ENCODE results near the gene RPS16.
A peak's percentile ranks its signal among the peaks of the same experiment; 100 is the strongest.
"Not testable (repeated sequence)": the region's sequence is repeated elsewhere in the genome, so short reads cannot be mapped to it uniquely, and the experiment has no call there.

RPS16 gene

DNA sequence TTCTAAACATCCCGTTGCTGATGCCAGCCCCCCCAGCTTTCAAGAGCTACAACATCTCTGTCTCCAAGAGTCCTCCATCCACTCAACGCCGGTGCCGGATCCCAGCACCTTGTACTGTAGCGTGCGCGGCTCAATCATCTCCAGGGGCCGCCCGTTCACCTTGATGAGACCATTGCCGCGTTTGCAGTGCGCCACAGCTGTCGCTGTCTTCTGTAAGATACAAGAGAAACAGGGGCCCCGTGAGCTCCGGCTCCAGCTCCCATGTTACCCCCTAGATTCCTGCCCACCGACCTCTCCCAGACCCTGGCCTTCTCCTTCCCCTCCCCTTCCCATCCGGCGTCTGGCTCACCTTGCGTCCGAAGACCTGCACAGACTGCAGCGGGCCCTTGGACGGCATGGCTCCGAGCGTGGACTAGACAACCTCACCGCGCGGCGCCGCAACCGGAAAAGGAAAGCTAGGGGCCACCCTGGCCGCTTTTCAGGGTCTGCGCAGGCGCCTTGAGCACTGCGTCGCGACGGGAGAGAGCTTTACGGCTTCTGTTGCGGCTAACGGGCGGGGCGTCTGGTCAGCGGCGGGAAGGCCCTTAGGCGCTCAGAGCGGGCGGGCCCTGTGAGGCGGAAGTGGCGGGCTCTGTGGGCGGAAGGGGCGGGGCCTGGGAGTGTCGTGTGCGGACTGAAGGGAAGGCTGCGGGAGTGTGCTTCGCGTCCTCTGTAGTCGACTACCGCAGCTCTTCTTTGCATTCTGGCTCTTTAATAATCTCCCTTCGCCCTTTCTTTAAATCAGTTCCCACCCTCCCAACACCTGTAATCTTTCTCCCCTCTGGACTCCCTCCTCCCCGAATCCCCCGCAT is at the start of gene RPS16:
TSS of gene RPS16 (minus strand) at position 451 of the 851 bp plus-strand sequence. CDS start at position 397, 54 bp downstream.
- TF ChIP-seq, protein P1, sequence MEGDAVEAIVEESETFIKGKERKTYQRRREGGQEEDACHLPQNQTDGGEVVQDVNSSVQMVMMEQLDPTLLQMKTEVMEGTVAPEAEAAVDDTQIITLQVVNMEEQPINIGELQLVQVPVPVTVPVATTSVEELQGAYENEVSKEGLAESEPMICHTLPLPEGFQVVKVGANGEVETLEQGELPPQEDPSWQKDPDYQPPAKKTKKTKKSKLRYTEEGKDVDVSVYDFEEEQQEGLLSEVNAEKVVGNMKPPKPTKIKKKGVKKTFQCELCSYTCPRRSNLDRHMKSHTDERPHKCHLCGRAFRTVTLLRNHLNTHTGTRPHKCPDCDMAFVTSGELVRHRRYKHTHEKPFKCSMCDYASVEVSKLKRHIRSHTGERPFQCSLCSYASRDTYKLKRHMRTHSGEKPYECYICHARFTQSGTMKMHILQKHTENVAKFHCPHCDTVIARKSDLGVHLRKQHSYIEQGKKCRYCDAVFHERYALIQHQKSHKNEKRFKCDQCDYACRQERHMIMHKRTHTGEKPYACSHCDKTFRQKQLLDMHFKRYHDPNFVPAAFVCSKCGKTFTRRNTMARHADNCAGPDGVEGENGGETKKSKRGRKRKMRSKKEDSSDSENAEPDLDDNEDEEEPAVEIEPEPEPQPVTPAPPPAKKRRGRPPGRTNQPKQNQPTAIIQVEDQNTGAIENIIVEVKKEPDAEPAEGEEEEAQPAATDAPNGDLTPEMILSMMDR (IDR thresholded peaks at IDR 0.05), result no peak
- peak within 1 kb of the TSS; percentile 80 to 87 for H3K27ac ChIP-seq
- H3K4me3 ChIP-seq, result peak within 1 kb of the TSS; percentile 97
- DNase-seq (ENCODE audit: low spot score), result peak; percentile 99

DNA sequence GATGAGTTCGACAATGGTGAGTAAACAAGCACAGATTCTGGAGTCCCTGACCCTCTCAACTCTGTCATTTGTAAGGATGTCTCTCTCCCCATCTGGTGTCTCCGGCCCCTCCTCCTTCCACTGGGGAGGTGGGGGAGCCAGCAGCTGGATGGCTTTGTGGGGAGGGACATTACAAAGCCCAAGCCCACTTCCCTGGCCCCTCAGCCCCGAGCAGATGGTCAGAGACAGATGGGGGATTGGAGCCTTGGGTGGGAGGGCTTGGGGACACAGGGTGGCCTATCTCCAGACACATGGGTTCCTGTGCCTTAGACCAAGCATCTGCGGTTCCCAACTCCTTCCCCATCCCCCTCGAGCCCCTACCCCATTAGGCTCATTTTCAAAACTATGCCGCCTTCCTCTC is 47.4 kb upstream of the RPS16 start:
- DNase-seq (ENCODE audit: low spot score), result no peak
- Histone ChIP-seq H3K4me3 (no peak overlapping the region), H3K27ac (no peak overlapping the region)
- TF ChIP-seq, protein P1 (IDR thresholded peaks at IDR 0.05), result no peak

DNA sequence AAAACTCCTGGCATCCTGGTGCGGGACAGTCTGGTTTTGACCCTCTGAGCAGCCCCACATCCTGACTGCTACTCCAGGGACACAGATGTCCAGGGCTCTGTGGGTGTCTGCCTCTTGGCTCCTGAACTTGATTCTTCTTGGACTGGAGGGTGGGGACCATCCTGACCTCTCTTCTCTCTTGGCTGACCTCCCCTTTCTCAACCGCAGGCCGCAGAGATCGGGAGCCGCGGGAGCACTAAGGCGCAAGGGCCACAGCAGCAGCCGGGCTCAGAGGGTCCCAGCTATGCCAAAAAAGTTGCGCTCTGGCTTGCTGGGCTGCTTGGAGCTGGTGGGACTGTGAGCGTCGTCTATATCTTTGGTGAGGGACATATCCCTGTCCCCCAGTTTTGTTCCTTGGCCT is 45.9 kb upstream of the RPS16 start:
- no peak for DNase-seq (ENCODE audit: low spot score)
- TF ChIP-seq, protein P1 (IDR thresholded peaks at IDR 0.05), result no peak
- Histone ChIP-seq H3K27ac (no peak overlapping the region), H3K4me3 (peak overlapping the region; percentile 90)

DNA sequence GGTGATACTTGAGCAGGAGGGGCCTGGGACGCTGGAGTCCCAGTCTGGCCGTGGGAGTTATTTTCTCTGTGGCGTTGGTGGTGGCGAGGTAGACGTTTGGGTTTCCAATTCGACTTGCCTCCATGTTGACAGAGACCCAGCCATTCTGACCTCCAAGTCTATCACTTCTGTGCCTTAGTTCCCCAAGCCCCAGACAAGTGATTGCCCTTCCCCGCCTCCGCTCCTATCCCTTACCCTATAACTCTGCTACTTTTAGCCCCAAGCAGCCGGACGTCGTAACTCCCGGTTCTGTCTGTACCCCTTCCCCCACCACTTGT is 45.4 kb upstream of the RPS16 start:
- TF ChIP-seq, protein P1 (IDR thresholded peaks at IDR 0.05), result no peak
- no peak for DNase-seq (ENCODE audit: low spot score)
- peak overlapping the region; percentile 54 to 90 for H3K27ac ChIP-seq
- peak overlapping the region; percentile 90 for H3K4me3 ChIP-seq

DNA sequence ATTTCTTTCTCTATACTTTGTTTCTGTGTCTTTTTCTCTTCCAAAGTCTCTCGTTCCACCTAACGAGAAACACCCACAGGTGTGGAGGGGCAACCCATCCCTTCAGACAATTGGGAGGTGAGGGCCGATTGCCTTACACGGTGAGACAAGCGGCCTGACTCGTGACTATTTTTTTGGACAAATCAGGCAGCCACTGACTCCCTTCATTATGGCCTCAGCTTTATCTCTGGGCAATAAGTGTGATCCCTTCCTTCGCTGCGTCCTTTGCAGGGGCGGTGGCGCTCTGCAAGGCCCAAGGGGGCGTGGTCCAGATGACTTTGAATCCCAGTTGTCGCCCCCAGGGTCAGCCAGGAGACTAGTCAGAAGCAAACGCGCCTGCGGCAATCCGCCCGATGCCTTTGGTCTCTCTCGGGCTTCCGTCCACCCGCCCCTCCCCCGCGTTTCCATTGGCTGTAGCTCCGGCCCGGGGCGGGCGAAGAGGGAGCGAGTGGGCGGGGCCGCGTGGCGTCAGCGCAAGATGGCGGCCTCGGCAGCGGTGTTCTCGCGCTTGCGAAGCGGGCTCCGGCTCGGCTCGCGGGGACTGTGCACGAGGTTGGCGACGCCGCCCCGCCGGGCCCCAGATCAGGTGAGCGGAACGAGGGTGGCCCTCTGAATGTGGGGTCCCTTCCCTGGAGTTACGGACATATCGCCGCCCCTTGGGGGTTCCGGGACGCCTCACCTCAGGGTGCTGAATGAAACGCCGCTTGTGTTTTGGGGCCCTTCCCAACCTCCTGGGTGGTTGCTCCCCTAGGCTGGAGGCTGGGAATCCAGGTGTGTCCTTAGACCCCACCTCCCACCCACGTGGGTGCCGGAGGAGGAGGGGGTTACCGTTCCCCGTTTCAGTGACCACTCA is 44.8 kb upstream of the RPS16 start, which contains the start of gene TIMM50:
TSS of gene TIMM50 (plus strand) at position 502 of the 892 bp plus-strand sequence. CDS start at position 518, 16 bp downstream.
- Histone ChIP-seq H3K27ac (peak within 1 kb of the TSS; percentile 54 to 90), H3K4me3 (peak within 1 kb of the TSS; percentile 90)
- TF ChIP-seq, protein P1 (IDR thresholded peaks at IDR 0.05), result no peak
- DNase-seq (ENCODE audit: low spot score), result peak; percentile 96

DNA sequence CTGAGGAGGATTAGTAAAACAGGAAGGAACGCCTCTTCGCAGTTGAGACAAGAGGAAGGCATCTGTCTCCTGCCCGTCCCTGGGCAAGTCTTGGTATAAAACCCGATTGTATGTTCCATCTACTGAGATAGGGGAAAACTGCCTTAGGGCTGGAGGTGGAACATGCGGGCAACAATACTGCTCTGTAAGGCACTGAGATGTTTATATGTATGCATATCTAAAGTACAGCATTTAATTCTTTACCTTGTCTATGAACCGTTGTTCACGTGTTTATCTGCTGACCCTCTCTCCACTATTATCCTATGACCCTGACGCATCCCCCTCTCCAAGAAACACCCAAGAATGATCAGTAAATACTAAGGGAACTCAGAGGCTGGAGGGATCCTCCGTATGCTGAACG is 44.2 kb upstream of the RPS16 start:
- TF ChIP-seq, protein P1 (IDR thresholded peaks at IDR 0.05), result no peak
- H3K4me3 ChIP-seq, result peak overlapping the region; percentile 90
- H3K27ac ChIP-seq, result peak overlapping the region; percentile 54 to 90
- DNase-seq (ENCODE audit: low spot score), result no peak

DNA sequence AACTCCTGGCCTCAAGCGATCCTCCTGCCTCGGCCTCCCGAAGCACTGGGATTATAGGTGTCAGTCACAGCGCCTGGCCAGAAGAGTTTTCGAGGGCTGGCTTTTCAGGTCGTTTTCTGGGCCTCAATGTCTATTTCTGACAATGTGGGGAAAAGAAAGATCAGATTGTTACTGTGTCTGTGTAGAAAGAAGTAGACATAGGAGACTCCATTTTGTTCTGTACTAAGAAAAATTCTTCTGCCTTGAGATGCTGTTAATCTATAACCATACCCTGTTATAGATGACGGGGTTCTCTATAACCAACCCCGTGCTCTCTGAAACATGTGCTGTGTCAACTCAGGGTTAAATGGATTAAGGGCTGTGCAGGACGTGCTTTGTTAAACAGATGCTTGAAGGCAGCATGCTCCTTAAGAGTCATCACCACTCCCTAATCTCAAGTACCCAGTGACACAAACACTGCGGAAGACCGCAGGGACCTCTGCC is 43.6 kb upstream of the RPS16 start:
- H3K27ac ChIP-seq; H3K4me3 ChIP-seq; DNase-seq (ENCODE audit: low spot score): not testable (repeated sequence)
